Sigmoid colon (tissue), 7 donors: ENCODE measurements around the gene TMEM63C. TPM values are rescaled to one million over a fixed set of nuclear protein-coding genes. Genes with fewer than 3 reads are reported as not detected.

Experiments used
- DNase-seq: peaks from one replicate; pipeline ENCODE4 v3.0.0-alpha.2; 2019
- H3K27ac ChIP-seq, 4 donors: fragments of 200-600 bp; sonication (generic); one replicate each; pipeline ENCODE4 v1.5.1; 2016 to 2019; ENCODE audit warnings: mild to moderate bottlenecking in 1 of 4
- H3K27me3 ChIP-seq, 3 donors: fragments of 200-600 bp; sonication (generic); one replicate each; pipeline ENCODE4 v1.5.1; 2019; ENCODE audit warnings: mild to moderate bottlenecking in 1 of 3
- H3K36me3 ChIP-seq, 4 donors: fragments of 200-600 bp; sonication (generic); one replicate each; pipeline ENCODE4 v1.5.1; 2016 to 2019
- H3K4me1 ChIP-seq, 4 donors: fragments of 200-600 bp; sonication (generic); one replicate each; pipeline ENCODE4 v1.5.1; 2017 to 2019
- H3K4me3 ChIP-seq, 4 donors: fragments of 200-600 bp; sonication (generic); one replicate each; pipeline ENCODE4 v1.5.1; 2017 to 2019; ENCODE audit warnings: mild to moderate bottlenecking in 2 of 4, moderate library complexity in 1 of 4
- H3K9me3 ChIP-seq, 4 donors: fragments of 200-600 bp in 3 of 4; sonication (generic) in 3 of 4; one replicate each; pipeline versions ENCODE4 v1.5.1 to v1.6.1; 2013 to 2019
- EP300 ChIP-seq, 4 donors: sonication (generic); formaldehyde crosslinking; IDR thresholded peaks; one replicate each; pipeline ENCODE4 v1.6.1; 2017; ENCODE audit warnings: antibody characterized with exemption in 4 of 4
- POLR2A ChIP-seq, 2 donors: fragments of 450-650 bp; IDR thresholded peaks; one replicate each; pipeline ENCODE4 v1.6.1; 2016; ENCODE audit warnings: antibody characterized with exemption in 2 of 2, mild to moderate bottlenecking in 2 of 2, moderate library complexity in 2 of 2
- POLR2AphosphoS5 ChIP-seq, 4 donors: sonication (generic); formaldehyde crosslinking; IDR thresholded peaks; one replicate each; pipeline ENCODE4 v1.6.1; 2017; ENCODE audit warnings: antibody characterized with exemption in 4 of 4
- WGBS, 2 donors: extraction: QIAGEN DNeasy Blood & Tissue Kit; methylation state at CpG; one replicate each; pipeline ENCODE4 v1.1.7; 2013; 5-methylcytosine and 5-hydroxymethylcytosine counted together
- intact Hi-C: fragments of 100-400 bp; cut with DNase I; formaldehyde crosslinking; loops from one replicate; pipeline ENCODE4 v1.15.1; 2023
- polyA plus RNA-seq, 3 donors: library from polyadenylated mRNA; stranded (reverse); fragments of 200-250 nt; gene quantifications; one replicate each; pipeline ENCODE4 v1.2.3, GENCODE V29; 2013
- total RNA-seq, 4 donors: library from RNA; depleted of rRNA; stranded (reverse); fragments of >200 nt; gene quantifications; one replicate each; pipeline ENCODE4 v1.1.0, GENCODE V29; 2016
- TF ChIP-seq, protein P1 (sequence below), 4 experiments: fragments of 450-650 bp in 3 of 4; fragments of 200-600 bp in 1 of 4; IDR thresholded peaks; one replicate each; pipeline ENCODE4 v1.5.1; 2016 to 2019; ENCODE audit warnings: antibody characterized with exemption in 4 of 4, mild to moderate bottlenecking in 3 of 4, moderate library complexity in 2 of 4
- donor health status: healthy with polysubstance abuse.
- donor health status: Bipolar disorder and iron deficiency.
- donor health status: healthy.

The TMEM63C gene
- total and polyA plus RNA-seq, 7 donors: 0.28 to 6.5 (median 1.8) TPM

DNA sequence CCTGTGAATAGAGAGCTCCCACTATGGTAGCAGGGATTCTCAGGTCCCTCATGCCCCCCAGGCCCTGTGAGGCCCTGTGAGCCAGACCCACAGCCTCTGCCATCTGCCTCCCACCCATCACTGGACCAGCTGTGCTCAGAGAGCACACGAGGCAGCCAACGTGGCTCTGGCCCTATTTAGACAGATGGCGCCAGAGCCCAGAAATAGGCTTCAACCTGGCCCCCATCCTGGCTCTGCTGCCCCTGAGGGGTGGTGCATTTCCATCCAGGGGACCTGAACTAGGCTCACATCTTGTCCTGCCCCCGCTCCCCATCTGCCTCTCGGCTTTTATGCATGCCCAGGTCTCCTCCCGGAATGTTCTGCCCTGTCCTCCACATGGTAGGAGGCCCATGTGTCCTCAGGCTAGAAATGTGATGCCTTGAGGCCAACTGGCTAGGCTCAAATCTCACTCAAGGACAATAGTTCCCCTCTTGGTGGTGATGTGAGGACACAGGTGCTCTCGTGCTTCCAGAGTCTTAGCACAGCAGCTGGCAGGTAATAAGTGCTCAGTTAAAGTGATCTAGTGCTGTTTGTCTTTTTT lies 18.9 kb downstream of the TMEM63C start:
- H3K36me3 ChIP-seq: no peaks in the 10 kb centered on the region
- H3K4me1 ChIP-seq: no peaks in the 10 kb centered on the region
- H3K27ac ChIP-seq: no peak overlapping the region
- peaks cover 0 to 26% (median 0%) of the 10 kb centered on the region in 3 donors for H3K27me3 ChIP-seq
- TF ChIP-seq EP300 (IDR thresholded peaks at IDR 0.05): no peak
- no peak for TF ChIP-seq POLR2AphosphoS5 (IDR thresholded peaks at IDR 0.05)
- TF ChIP-seq, protein P1, sequence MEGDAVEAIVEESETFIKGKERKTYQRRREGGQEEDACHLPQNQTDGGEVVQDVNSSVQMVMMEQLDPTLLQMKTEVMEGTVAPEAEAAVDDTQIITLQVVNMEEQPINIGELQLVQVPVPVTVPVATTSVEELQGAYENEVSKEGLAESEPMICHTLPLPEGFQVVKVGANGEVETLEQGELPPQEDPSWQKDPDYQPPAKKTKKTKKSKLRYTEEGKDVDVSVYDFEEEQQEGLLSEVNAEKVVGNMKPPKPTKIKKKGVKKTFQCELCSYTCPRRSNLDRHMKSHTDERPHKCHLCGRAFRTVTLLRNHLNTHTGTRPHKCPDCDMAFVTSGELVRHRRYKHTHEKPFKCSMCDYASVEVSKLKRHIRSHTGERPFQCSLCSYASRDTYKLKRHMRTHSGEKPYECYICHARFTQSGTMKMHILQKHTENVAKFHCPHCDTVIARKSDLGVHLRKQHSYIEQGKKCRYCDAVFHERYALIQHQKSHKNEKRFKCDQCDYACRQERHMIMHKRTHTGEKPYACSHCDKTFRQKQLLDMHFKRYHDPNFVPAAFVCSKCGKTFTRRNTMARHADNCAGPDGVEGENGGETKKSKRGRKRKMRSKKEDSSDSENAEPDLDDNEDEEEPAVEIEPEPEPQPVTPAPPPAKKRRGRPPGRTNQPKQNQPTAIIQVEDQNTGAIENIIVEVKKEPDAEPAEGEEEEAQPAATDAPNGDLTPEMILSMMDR (IDR thresholded peaks at IDR 0.05): no peak
- no peak for TF ChIP-seq POLR2A (IDR thresholded peaks at IDR 0.05)
- H3K9me3 ChIP-seq: no peaks in the 10 kb centered on the region
- no peak overlapping the region for H3K4me3 ChIP-seq
- intact Hi-C loops: no loop called here
- DNase-seq: no peak
- WGBS, 2 donors: 70 to 76% methylated on average over 7 of the region's 7 CpGs

- H3K4me3 ChIP-seq: no peak overlapping the region
- TF ChIP-seq EP300 (IDR thresholded peaks at IDR 0.05): no peak
- TF ChIP-seq, protein P1 (IDR thresholded peaks at IDR 0.05): no peak
- DNase-seq: no peak
- intact Hi-C loops: no loop called here
- peaks cover 0 to 26% (median 0%) of the 10 kb centered on the region in 3 donors for H3K27me3 ChIP-seq
- WGBS, 2 donors: 94% methylated on average over 4 of the region's 4 CpGs
- H3K9me3 ChIP-seq: no peaks in the 10 kb centered on the region
- H3K36me3 ChIP-seq: no peaks in the 10 kb centered on the region
- no peaks in the 10 kb centered on the region for H3K4me1 ChIP-seq
- H3K27ac ChIP-seq: no peak overlapping the region
Observed at GRCh38 chr14:77201696-77202095, 20.1 kb downstream of the TMEM63C start.

DNA sequence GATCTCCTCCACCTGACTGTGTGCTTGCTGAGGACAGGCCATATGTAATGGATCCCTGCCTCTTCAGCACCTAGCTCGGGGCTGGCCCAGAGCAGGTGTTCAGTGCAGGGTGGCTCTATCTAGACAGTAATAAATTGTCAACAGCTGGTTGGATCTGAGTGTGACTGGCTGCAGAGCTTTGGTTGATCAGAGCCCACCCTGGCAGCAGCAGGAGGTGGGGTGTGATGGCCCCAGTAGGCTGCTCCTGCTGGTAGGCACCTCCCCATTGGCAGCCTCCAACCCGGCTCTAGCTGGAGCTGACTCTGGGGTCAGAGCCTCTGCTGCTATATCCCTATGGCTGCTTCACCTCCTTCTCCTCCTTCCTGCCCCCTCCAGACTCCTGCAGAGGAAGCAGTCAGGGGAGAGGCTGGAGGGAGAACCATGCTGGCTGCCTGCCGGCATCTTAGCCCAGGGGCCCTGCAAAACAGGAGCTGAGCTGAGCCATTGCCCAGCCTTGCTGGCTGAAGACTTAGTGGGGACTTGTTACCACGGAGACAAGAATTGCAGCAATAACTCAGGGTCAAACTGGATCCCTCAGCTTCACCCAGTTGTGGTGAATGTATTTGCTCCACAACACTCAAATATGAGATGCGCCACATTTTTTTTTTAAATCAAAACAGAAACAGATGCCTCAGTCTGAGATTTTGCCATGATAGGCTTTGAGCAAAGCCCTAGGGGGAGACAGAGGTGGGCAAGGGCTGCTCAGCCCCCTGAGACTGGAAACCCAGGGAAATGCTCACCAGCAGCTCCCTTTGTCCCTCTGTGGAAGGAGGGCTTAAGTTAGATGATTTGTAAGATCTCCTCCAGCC lies 22.2 kb downstream of the TMEM63C start:
- Histone ChIP-seq H3K27me3 (peaks cover 0 to 20% (median 0%) of the 10 kb centered on the region in 3 donors), H3K36me3 (no peaks in the 10 kb centered on the region), H3K27ac (no peak overlapping the region), H3K9me3 (no peaks in the 10 kb centered on the region), H3K4me3 (no peak overlapping the region), H3K4me1 (no peaks in the 10 kb centered on the region)
- DNase-seq: no peak
- TF ChIP-seq EP300 (IDR thresholded peaks at IDR 0.05): no peak
- TF ChIP-seq, protein P1 (IDR thresholded peaks at IDR 0.05): no peak
- TF ChIP-seq POLR2AphosphoS5 (IDR thresholded peaks at IDR 0.05): no peak
- TF ChIP-seq POLR2A (IDR thresholded peaks at IDR 0.05): no peak
- intact Hi-C loops: no loop called here
- 29 to 52% methylated on average over 5 of the region's 5 CpGs for WGBS, 2 donors

DNA sequence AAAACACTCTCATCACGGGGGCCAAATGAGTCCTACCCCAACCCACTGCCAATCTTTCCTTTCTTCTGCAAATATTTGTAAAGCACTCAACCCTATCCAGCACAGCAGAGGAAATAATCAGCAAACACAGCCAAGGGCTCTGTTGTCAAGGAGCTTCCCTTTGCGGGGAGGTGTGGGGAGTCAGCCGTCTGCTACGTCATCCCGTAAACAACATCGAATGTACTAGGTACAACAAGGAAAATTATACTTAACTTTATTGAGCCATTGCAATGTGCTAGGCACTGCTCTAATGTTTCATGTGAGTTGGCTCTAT lies 22.8 kb downstream of the TMEM63C start:
- Histone ChIP-seq H3K4me3 (no peak overlapping the region), H3K27ac (no peak overlapping the region), H3K9me3 (no peaks in the 10 kb centered on the region), H3K27me3 (peaks cover 0 to 20% (median 0%) of the 10 kb centered on the region in 3 donors), H3K4me1 (no peaks in the 10 kb centered on the region), H3K36me3 (no peaks in the 10 kb centered on the region)
- DNase-seq: no peak
- 12 to 55% methylated on average over 6 of the region's 6 CpGs for WGBS, 2 donors
- no peak for TF ChIP-seq EP300 (IDR thresholded peaks at IDR 0.05)
- TF ChIP-seq POLR2AphosphoS5 (IDR thresholded peaks at IDR 0.05): no peak
- TF ChIP-seq, protein P1 (IDR thresholded peaks at IDR 0.05): no peak
- no peak for TF ChIP-seq POLR2A (IDR thresholded peaks at IDR 0.05)
- intact Hi-C loops: no loop called here
